GM21423 (cell line): ENCODE results near the gene MXD3.
"Not testable (repeated sequence)": the region's sequence is repeated elsewhere in the genome, so short reads cannot be mapped to it uniquely, and the experiment has no call there.

Experiments used
- ATAC-seq: cut with Tn5 transposase; IDR thresholded peaks from one replicate; pipeline ENCODE4 v1.9.1; 2021; ENCODE audit warnings: mild to moderate bottlenecking, moderate library complexity; ENCODE audit not compliant: unreplicated experiment

Gene MXD3

GRCh38 chr5:177325868-177326381, 14.2 kb upstream of the MXD3 start:
- ATAC-seq = no peak

GRCh38 chr5:177320879-177321278, 9.2 kb upstream of the MXD3 start:
- no peak for ATAC-seq

- ATAC-seq = no peak
Observed at GRCh38 chr5:177319913-177320588, 8.4 kb upstream of the MXD3 start.

GRCh38 chr5:177317959-177318377, 6.3 kb upstream of the MXD3 start:
- ATAC-seq = no peak

- no peak for ATAC-seq
Observed at GRCh38 chr5:177316005-177316404, 4.3 kb upstream of the MXD3 start.

GRCh38 chr5:177315411-177315810, 3.7 kb upstream of the MXD3 start:
- no peak for ATAC-seq

GRCh38 chr5:177314376-177315342, 3.0 kb upstream of the MXD3 start:
- no peak for ATAC-seq

GRCh38 chr5:177313561-177314259, 2.0 kb upstream of the MXD3 start:
- ATAC-seq = no peak

- peak; percentile 24 for ATAC-seq
Observed at GRCh38 chr5:177312649-177313181, 1.0 kb upstream of the MXD3 start.

GRCh38 chr5:177311392-177311722, 341 bp downstream of the MXD3 start:
- no peak for ATAC-seq

GRCh38 chr5:177310757-177311391, 824 bp downstream of the MXD3 start:
- no peak for ATAC-seq

GRCh38 chr5:177310332-177310731, 1.4 kb downstream of the MXD3 start:
- ATAC-seq = no peak

GRCh38 chr5:177309351-177310191, 2.1 kb downstream of the MXD3 start:
- ATAC-seq = no peak

GRCh38 chr5:177308740-177309139, 3.0 kb downstream of the MXD3 start:
- no peak for ATAC-seq

GRCh38 chr5:177307544-177308363, 3.9 kb downstream of the MXD3 start:
- ATAC-seq = no peak

- no peak for ATAC-seq
Observed at GRCh38 chr5:177306674-177307543, 4.8 kb downstream of the MXD3 start.

GRCh38 chr5:177306103-177306640, 5.5 kb downstream of the MXD3 start:
- ATAC-seq = not testable (repeated sequence)
